ENCODE measurements around the gene SPATA46. TPM values are rescaled to one million over a fixed set of nuclear protein-coding genes. Genes with fewer than 3 reads are reported as not detected.

The SPATA46 gene
- total RNA-seq, 4 donors from 2014 or later: not detected

GRCh38 chr1:162366149-162366548 is 10.5 kb downstream of the SPATA46 start:
- TF ChIP-seq CTCF (IDR thresholded peaks at IDR 0.05): no peak
- TF ChIP-seq POLR2A (IDR thresholded peaks at IDR 0.05): no peak
- TF ChIP-seq POLR2AphosphoS5 (IDR thresholded peaks at IDR 0.05): no peak
- TF ChIP-seq EP300 (IDR thresholded peaks at IDR 0.05; ENCODE audit: low read depth): no peak
- H3K27ac ChIP-seq: no peak overlapping the region
- in situ Hi-C loops (cut with MboI; ENCODE audit: low pct_ligation_motif_present in 1 of 4, low pct_unique_long_range_greater_than_20kb in 1 of 4, low sequenced_read_pairs in 3 of 4) (no loop called here), intact Hi-C loops (cut with DNase I; ENCODE audit: low total_unique reads) (no loop called here)
- no peaks in the 10 kb centered on the region for H3K36me3 ChIP-seq
- no peak overlapping the region for H3K4me3 ChIP-seq
- no peaks in the 10 kb centered on the region for H3K27me3 ChIP-seq
- H3K4me1 ChIP-seq: peaks cover 12 to 41% (median 19%) of the 10 kb centered on the region in 4 donors
- DNase-seq: no peak
- no peaks in the 10 kb centered on the region for H3K9me3 ChIP-seq
- 71% methylated on average over 4 of the region's 4 CpGs; no CpG with 5 or more reads in 1 of the 2 donors for WGBS, 2 donors (ENCODE audit: low coverage in 1 of 2)

- H3K9me3 ChIP-seq: no peaks in the 10 kb centered on the region
- no peak for DNase-seq
- TF ChIP-seq POLR2AphosphoS5 (IDR thresholded peaks at IDR 0.05) (no peak), CTCF (IDR thresholded peaks at IDR 0.05) (no peak), EP300 (IDR thresholded peaks at IDR 0.05; ENCODE audit: low read depth) (no peak), POLR2A (IDR thresholded peaks at IDR 0.05) (no peak)
- no peaks in the 10 kb centered on the region for H3K36me3 ChIP-seq
- intact Hi-C loops (cut with DNase I; ENCODE audit: low total_unique reads) (no loop called here), in situ Hi-C loops (cut with MboI; ENCODE audit: low pct_ligation_motif_present in 1 of 4, low pct_unique_long_range_greater_than_20kb in 1 of 4, low sequenced_read_pairs in 3 of 4) (no loop called here)
- H3K4me3 ChIP-seq: no peak overlapping the region
- H3K4me1 ChIP-seq: peaks cover 12 to 34% (median 16%) of the 10 kb centered on the region in 4 donors
- H3K27ac ChIP-seq: no peak overlapping the region
- 92 to 94% methylated on average over 2 to 10 of the region's 10 CpGs for WGBS, 2 donors (ENCODE audit: low coverage in 1 of 2)
- H3K27me3 ChIP-seq: no peaks in the 10 kb centered on the region
These were observed 11.2 kb downstream of the SPATA46 start for GRCh38 chr1:162365284-162366020.

- H3K4me1 ChIP-seq: peaks cover 3 to 28% (median 9%) of the 10 kb centered on the region in 4 donors
- no peaks in the 10 kb centered on the region for H3K9me3 ChIP-seq
- in situ Hi-C loops (cut with MboI; ENCODE audit: low pct_ligation_motif_present in 1 of 4, low pct_unique_long_range_greater_than_20kb in 1 of 4, low sequenced_read_pairs in 3 of 4): no loop called here
- H3K4me3 ChIP-seq: no peak overlapping the region
- no peak overlapping the region for H3K27ac ChIP-seq
- no peaks in the 10 kb centered on the region for H3K36me3 ChIP-seq
- 72% methylated on average over 1 of the region's 1 CpG; no CpG with 5 or more reads in 1 of the 2 donors for WGBS, 2 donors (ENCODE audit: low coverage in 1 of 2)
- intact Hi-C loops (cut with DNase I; ENCODE audit: low total_unique reads): no loop called here
- no peak for TF ChIP-seq EP300 (IDR thresholded peaks at IDR 0.05; ENCODE audit: low read depth)
- no peak for TF ChIP-seq CTCF (IDR thresholded peaks at IDR 0.05)
- no peak for DNase-seq
- no peaks in the 10 kb centered on the region for H3K27me3 ChIP-seq
These were observed 12.2 kb downstream of the SPATA46 start for GRCh38 chr1:162364498-162364897.

- Histone ChIP-seq H3K36me3 (no peaks in the 10 kb centered on the region), H3K27ac (no peak overlapping the region), H3K4me1 (peaks cover 0 to 21% (median 2%) of the 10 kb centered on the region in 4 donors), H3K27me3 (no peaks in the 10 kb centered on the region), H3K4me3 (no peak overlapping the region), H3K9me3 (no peaks in the 10 kb centered on the region)
- in situ Hi-C loops (cut with MboI; ENCODE audit: low pct_ligation_motif_present in 1 of 4, low pct_unique_long_range_greater_than_20kb in 1 of 4, low sequenced_read_pairs in 3 of 4): no loop called here
- no peak for TF ChIP-seq EP300 (IDR thresholded peaks at IDR 0.05; ENCODE audit: low read depth)
- no peak for TF ChIP-seq POLR2AphosphoS5 (IDR thresholded peaks at IDR 0.05)
- TF ChIP-seq CTCF (IDR thresholded peaks at IDR 0.05): no peak
- TF ChIP-seq POLR2A (IDR thresholded peaks at IDR 0.05): no peak
- intact Hi-C loops (cut with DNase I; ENCODE audit: low total_unique reads): no loop called here
- WGBS, 2 donors (ENCODE audit: low coverage in 1 of 2): 71 to 84% methylated on average over 2 to 3 of the region's 3 CpGs
- DNase-seq: no peak
These were observed 12.8 kb downstream of the SPATA46 start for GRCh38 chr1:162363823-162364222.
